ENCODE data around the gene OVAAL.

OVAAL gene

GRCh38 chr1:180609643-180610555 is 51.1 kb downstream of the OVAAL start:
- no peak for DNase-seq

- no peak for DNase-seq
Measured at GRCh38 chr1:180610556-180611015, 51.8 kb downstream of the OVAAL start.

GRCh38 chr1:180611016-180611930 is 52.5 kb downstream of the OVAAL start:
- DNase-seq = no peak

- DNase-seq = no peak
Measured at GRCh38 chr1:180612632-180613031, 53.9 kb downstream of the OVAAL start.

GRCh38 chr1:180614730-180615129 is 56.0 kb downstream of the OVAAL start:
- DNase-seq = no peak

- no peak for DNase-seq
Measured at GRCh38 chr1:180615493-180616290, 56.9 kb downstream of the OVAAL start.

Measured in activated CD4-positive, alpha-beta T cell treated with anti-CD3 and anti-CD28 coated beads, Interleukin-2, amount 50 U/mL, for 16 hours (primary cell).